GM10248 (cell line): ENCODE results near the gene MOB3A.

Experiments
- CTCF ChIA-PET: fragments of 300-600 bp; sonication (Branson Sonifier 250); formaldehyde crosslinking; extraction: SDS; loops from one replicate; lab custom pipeline; 2021; ENCODE audit warnings: antibody characterized with exemption; lab: Yijun Ruan, JAX
- POLR2A ChIA-PET: fragments of 350-650 bp; sonication (Branson Sonifier 250); formaldehyde crosslinking; extraction: SDS; loops from one replicate; lab custom pipeline; 2020; ENCODE audit warnings: antibody characterized with exemption; lab: Yijun Ruan, JAX
- DNase-seq: peaks from one replicate; pipeline ENCODE4 v3.0.0; 2012; ENCODE audit errors: extremely low spot score
- CTCF ChIP-seq: IDR thresholded peaks from 2 replicates; pipeline ENCODE4 v1.5.1; 2012; ENCODE audit warnings: mild to moderate bottlenecking, low read depth; ENCODE audit errors: extremely low read depth, missing control alignments, control extremely low read depth

The MOB3A gene

GRCh38 chr19:2122982-2123381 is 26.9 kb upstream of the MOB3A start:
- CTCF ChIA-PET, result interaction anchor here (0.6 kb wide), 1 partner anchor 113 kb away, joined by 3 read pairs; the partner anchor contains the start of gene PLEKHJ1
- no peak for TF ChIP-seq CTCF
- POLR2A ChIA-PET, result no interaction called here
- DNase-seq, result no peak

DNA sequence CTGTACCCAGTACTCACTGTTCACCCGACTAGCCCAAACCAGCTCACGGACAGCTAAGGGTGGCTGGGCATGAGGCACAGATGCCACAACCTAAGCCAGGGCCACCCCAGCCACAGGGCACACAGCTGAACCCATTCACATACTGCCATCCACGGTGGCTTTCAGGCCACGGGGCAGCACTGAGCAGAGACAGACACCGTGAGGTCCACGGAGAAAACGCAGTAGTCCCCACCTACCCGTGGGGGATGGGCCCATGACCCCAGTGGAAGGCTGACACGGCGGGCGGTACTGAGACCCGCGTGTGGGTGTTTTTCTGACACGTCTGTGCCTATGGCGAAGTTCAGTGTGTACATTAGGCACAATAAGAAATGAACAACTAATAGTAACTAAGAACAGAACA is 26.1 kb upstream of the MOB3A start:
- DNase-seq, result no peak
- POLR2A ChIA-PET, result no interaction called here
- CTCF ChIA-PET, result interaction anchor here (0.6 kb wide), 1 partner anchor 114 kb away, joined by 3 read pairs; the partner anchor contains the start of gene PLEKHJ1
- no peak for TF ChIP-seq CTCF

DNA sequence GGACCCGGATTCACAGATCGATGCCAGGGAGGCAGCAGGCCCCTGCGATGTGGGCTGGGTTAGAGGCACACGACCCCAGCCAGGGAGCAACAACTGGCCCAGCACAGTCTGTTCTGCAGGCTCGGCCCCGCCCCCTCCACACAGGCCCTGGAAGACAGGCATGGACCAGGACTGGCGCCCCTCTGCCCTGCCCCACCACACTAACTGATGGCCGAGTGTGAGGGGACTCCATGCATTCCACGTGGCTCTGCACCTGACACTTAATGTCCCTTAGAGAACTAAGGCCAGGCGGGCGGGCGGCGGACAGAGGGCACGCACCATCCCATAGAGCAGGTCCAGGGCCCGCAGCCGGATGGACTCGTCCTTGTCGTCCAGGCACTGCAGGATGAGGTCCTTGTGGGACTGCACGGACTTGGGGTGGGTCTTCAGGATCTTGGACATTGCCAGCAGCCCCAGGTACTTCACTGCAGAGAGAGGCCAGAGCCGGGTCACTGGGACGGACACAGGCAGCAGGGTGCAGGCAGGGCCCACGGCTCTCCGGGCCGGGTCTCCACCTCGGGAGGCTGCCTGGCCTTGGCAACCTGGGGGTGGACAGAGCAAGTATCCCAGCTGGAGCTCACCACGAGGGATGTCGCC is 25.4 kb upstream of the MOB3A start:
- no peak for TF ChIP-seq CTCF
- POLR2A ChIA-PET, result no interaction called here

DNA sequence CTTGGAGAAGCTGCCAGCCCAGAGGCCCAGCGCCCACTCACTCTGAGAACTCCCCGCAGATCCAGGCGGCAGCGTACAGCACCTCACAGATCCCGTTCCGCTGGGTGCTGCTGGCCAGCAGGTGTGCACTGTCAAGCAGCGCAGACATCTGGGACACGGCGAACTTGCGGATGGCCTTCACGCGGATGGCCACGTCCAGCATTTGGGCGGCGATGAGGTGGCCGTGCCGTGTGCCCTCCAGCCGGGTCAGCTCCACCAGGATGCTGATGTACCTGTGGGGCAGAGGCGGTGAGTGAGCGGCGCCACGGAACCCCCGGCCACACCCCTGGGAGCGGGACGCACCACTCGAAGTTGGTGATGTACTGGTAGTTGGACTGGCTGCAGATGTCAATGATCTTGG is 24.7 kb upstream of the MOB3A start:
- ChIA-PET CTCF (no interaction called here), POLR2A (no interaction called here)
- DNase-seq, result no peak

More for the DNA sequence above, 25.4 kb upstream of the MOB3A start:
- DNase-seq, result no peak
- CTCF ChIA-PET, result no interaction called here

DNA sequence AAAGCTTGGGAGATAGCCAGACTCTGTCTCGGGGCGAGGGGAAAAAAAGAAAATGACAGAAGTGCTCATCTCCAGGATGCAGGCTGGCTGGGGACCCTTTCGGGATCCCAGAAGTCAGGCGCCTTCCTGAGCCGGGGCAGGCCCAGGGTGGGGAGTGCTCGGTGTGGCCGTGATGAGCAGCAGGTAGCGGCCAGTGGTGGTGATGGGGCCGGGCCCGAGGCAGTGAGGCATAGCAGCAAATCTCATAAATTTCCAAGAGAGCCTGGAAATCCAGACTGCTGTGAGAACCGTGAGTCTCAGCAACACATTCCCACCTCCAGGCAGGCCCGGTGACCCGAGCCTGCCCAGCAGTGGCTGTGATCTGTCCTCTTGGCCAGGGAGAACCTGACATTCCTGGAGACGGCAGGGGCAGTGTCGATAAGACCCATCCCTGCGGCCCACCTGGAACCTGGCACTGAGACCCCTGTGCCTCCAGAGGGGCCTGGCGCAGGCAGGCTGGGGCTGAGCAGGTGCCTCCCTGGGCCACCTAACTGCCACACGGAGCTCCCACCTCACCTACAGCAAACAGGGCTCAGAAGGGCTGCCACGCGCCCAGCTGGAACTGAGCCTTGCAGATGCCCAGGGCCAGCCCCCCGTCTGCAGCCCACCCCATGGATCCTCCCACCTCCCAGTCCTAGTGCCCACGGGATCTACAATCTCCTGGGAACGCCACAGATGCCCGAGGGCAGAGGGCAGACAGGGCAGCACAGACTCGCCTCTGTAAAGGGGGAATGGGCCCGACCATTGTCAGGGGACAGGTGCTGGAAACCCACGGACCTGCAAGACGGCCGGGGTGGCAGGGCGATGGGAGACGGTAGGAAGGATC is 24.0 kb upstream of the MOB3A start:
- ChIA-PET POLR2A (interaction anchor here (0.6 kb wide), 2 partner anchors 32 to 83 kb away, joined by 3 to 4 read pairs; no protein-coding TSS in a partner anchor), CTCF (interaction anchor here (1.1 kb wide), 1 partner anchor 113 kb away, joined by 4 read pairs; no protein-coding TSS in a partner anchor)
- TF ChIP-seq CTCF, result no peak
- no peak for DNase-seq

More for the DNA sequence above, 24.7 kb upstream of the MOB3A start:
- no peak for TF ChIP-seq CTCF

GRCh38 chr19:2118438-2118837 is 22.3 kb upstream of the MOB3A start:
- no peak for DNase-seq
- ChIA-PET POLR2A (no interaction called here), CTCF (interaction anchor here (1.3 kb wide), 1 partner anchor 19 kb away, joined by 3 read pairs; no protein-coding TSS in a partner anchor)
- TF ChIP-seq CTCF, result no peak
